Measurements from ENCODE around the gene ATP6V1F.

Gene ATP6V1F

DNA sequence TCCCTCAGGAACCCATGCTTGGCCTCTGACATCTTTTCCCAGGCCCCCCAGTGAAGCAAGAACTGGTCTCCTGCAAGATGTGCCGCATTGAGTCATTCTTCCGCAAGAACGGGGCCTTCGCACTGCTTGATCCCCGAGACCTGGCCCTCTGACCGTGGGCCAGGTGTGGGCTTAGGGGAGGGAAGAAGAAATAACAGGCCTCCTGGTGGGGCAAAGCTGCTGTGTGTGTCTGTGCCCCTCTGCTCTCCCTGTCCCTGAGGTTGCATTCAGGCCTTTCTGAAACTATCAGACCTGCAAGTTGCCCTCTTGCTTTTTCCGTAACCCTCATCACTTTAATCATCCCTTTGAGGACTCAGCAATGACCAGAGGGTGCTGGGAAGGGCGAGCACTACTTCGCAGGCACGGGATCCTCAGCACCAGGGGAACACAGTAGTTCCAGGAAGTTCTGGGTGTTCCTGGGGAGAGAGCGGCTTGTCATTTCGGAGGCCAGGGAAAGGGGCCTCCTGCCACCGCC is 6.0 kb downstream of the ATP6V1F start:
- Histone ChIP-seq H3K27ac (ENCODE audit: insufficient read depth, low read length, poor library complexity, severe bottlenecking) (no peak overlapping the region), H3K4me3 (ENCODE audit: insufficient read depth, low read depth, low read length, poor library complexity, severe bottlenecking) (peak overlapping the region; percentile 74), H3K9me3 (ENCODE audit: control insufficient read depth, low read length) (no peaks in the 10 kb centered on the region), H3K27me3 (replicated peaks; ENCODE audit: control insufficient read depth, insufficient read depth, low read length, poor library complexity, severe bottlenecking) (no peaks in the 10 kb centered on the region), H3K36me3 (ENCODE audit: control insufficient read depth, insufficient read depth, low read length) (peaks cover 10% of the 10 kb centered on the region), H3K4me1 (ENCODE audit: control insufficient read depth, insufficient read depth, low read length, poor library complexity, severe bottlenecking) (peaks cover 8% of the 10 kb centered on the region)
- no peak for DNase-seq

DNA sequence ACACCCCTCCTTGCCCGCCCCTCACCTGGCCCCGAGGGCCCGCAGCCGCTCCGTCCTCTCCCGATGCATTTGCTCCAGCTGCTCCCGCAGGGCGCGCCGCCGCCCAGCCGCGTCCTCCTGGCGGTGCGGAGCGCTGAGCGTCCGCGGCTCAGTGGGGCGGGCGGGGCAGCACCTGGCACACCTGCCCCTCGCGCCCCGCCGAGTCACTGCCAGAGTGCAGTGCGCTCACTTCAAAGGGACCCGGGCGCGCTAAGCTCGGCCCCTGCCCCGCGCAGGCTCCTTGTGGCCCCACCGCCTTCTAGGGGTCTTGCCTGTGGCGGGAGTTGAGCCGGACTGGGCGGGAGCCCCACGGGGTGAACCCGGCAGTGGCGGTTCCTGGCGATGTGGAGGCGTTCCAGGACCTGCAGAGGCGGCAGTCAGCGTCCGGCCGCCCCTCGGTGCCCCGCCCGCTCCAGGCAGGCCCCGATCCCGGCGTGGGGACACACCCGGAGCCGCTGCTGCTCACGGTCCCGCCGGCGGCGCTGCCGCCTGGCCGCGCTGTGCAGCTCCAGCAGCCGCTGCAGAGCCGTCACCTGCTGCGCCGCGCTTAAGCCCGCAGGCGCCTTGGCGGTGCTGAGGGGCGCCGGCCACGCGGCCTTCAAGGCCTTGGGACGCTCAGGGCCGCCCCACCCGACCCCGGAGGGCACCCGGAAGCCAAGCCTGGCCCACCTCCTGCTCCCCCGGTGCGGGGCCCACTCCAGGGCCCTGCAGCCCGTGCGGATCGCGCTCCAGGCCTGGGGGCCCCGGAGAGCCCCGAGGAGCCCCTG is 6.7 kb downstream of the ATP6V1F start:
- no peaks in the 10 kb centered on the region for H3K27me3 ChIP-seq (replicated peaks; ENCODE audit: control insufficient read depth, insufficient read depth, low read length, poor library complexity, severe bottlenecking)
- H3K36me3 ChIP-seq (ENCODE audit: control insufficient read depth, insufficient read depth, low read length) = peaks cover 10% of the 10 kb centered on the region
- no peak overlapping the region for H3K27ac ChIP-seq (ENCODE audit: insufficient read depth, low read length, poor library complexity, severe bottlenecking)
- peak overlapping the region; percentile 74 for H3K4me3 ChIP-seq (ENCODE audit: insufficient read depth, low read depth, low read length, poor library complexity, severe bottlenecking)
- peak in 2 of 3 donors; percentile 9 to 25 for DNase-seq
- H3K4me1 ChIP-seq (ENCODE audit: control insufficient read depth, insufficient read depth, low read length, poor library complexity, severe bottlenecking) = peaks cover 5% of the 10 kb centered on the region
- H3K9me3 ChIP-seq (ENCODE audit: control insufficient read depth, low read length) = no peaks in the 10 kb centered on the region

DNA sequence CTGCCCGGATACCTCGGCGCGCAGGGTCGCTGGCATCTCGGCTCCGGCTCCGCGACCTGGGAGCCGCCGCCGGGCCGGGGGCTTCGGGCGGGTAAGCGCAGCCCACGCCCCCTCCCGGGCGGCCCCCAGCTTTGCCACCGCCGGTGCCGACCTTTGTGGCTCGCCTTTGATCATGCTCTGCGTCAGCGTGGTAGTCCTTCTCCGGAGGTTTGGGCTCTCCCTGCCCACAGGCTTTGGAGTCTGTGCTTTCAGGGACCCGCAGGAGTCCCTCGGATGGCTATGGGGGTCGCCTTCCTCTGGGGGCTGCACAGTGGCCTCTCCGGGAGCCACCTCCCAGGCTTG is 7.3 kb downstream of the ATP6V1F start:
- Histone ChIP-seq H3K4me3 (ENCODE audit: insufficient read depth, low read depth, low read length, poor library complexity, severe bottlenecking) (peak overlapping the region; percentile 74), H3K9me3 (ENCODE audit: control insufficient read depth, low read length) (no peaks in the 10 kb centered on the region), H3K27ac (ENCODE audit: insufficient read depth, low read length, poor library complexity, severe bottlenecking) (no peak overlapping the region), H3K27me3 (replicated peaks; ENCODE audit: control insufficient read depth, insufficient read depth, low read length, poor library complexity, severe bottlenecking) (no peaks in the 10 kb centered on the region), H3K4me1 (ENCODE audit: control insufficient read depth, insufficient read depth, low read length, poor library complexity, severe bottlenecking) (peaks cover 5% of the 10 kb centered on the region), H3K36me3 (ENCODE audit: control insufficient read depth, insufficient read depth, low read length) (peaks cover 9% of the 10 kb centered on the region)
- DNase-seq = no peak

DNA sequence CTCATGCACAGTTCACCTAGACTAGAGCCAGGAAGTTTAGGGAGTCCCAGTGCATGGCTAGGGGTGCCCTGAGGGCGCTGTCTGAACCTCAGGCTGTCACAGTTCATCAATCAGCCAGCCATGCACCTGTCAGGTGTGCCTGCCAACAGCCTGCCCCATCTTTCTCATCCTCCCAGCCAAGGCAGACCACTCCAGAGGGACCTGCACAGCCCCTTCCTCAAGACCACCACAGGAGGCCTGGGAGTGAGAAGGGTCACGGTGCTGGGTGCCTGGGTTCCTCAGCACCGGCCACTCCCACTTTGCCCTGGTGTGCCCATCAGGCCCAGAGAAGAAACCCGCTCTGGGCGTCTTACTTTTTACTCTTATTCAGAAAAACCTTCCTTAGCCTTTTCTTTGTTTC is 8.4 kb downstream of the ATP6V1F start:
- no peaks in the 10 kb centered on the region for H3K9me3 ChIP-seq (ENCODE audit: control insufficient read depth, low read length)
- H3K36me3 ChIP-seq (ENCODE audit: control insufficient read depth, insufficient read depth, low read length) = no peaks in the 10 kb centered on the region
- no peak overlapping the region for H3K27ac ChIP-seq (ENCODE audit: insufficient read depth, low read length, poor library complexity, severe bottlenecking)
- no peak for DNase-seq
- H3K4me1 ChIP-seq (ENCODE audit: control insufficient read depth, insufficient read depth, low read length, poor library complexity, severe bottlenecking) = peaks cover 5% of the 10 kb centered on the region
- H3K27me3 ChIP-seq (replicated peaks; ENCODE audit: control insufficient read depth, insufficient read depth, low read length, poor library complexity, severe bottlenecking) = no peaks in the 10 kb centered on the region
- H3K4me3 ChIP-seq (ENCODE audit: insufficient read depth, low read depth, low read length, poor library complexity, severe bottlenecking) = no peak overlapping the region

DNA sequence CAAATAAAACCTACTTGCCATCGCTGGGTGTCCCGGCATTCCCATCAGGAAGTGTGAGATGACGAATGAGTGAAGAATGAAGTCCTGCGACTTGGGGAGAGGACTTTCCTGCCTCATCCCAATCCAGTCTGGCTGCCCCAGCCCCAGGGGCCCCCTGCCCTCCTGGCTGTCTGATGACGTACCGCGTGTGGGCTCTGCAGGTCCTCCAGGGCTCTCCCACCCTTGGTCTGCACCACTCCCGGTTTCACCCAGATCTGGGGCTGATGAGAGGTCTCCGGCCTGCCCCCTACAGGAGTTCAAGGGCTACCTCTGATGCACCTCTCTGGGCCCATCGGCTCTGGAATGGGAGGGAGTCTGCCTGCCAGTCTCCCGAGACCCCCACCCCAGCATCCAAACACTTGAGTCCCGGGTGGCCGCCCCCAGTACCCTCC is 9.8 kb downstream of the ATP6V1F start:
- DNase-seq = no peak
- Histone ChIP-seq H3K27me3 (replicated peaks; ENCODE audit: control insufficient read depth, insufficient read depth, low read length, poor library complexity, severe bottlenecking) (no peaks in the 10 kb centered on the region), H3K4me1 (ENCODE audit: control insufficient read depth, insufficient read depth, low read length, poor library complexity, severe bottlenecking) (peaks cover 5% of the 10 kb centered on the region), H3K4me3 (ENCODE audit: insufficient read depth, low read depth, low read length, poor library complexity, severe bottlenecking) (no peak overlapping the region), H3K36me3 (ENCODE audit: control insufficient read depth, insufficient read depth, low read length) (no peaks in the 10 kb centered on the region), H3K27ac (ENCODE audit: insufficient read depth, low read length, poor library complexity, severe bottlenecking) (no peak overlapping the region), H3K9me3 (ENCODE audit: control insufficient read depth, low read length) (no peaks in the 10 kb centered on the region)

DNA sequence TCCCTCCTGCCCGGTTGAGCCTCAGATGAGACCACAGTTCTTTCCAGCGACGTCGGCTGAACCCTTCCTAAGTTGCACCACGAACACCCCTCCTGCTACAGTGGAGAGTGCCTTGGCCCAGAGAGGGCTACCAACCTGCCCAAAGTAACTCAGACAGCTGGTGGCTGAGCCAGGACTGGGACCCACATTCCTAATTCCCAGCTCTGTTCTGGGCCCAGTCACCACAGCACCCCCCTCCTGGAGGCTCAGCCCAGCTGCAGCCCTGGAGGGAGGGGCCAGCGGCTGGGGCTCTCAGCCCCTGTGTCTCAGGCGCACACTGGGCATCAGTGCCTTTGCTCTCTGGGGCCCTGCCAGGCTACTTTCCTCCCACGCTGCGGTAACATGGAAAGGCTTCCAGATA is 10.6 kb downstream of the ATP6V1F start:
- Histone ChIP-seq H3K4me1 (ENCODE audit: control insufficient read depth, insufficient read depth, low read length, poor library complexity, severe bottlenecking) (peaks cover 5% of the 10 kb centered on the region), H3K36me3 (ENCODE audit: control insufficient read depth, insufficient read depth, low read length) (no peaks in the 10 kb centered on the region), H3K9me3 (ENCODE audit: control insufficient read depth, low read length) (no peaks in the 10 kb centered on the region), H3K4me3 (ENCODE audit: insufficient read depth, low read depth, low read length, poor library complexity, severe bottlenecking) (no peak overlapping the region), H3K27ac (ENCODE audit: insufficient read depth, low read length, poor library complexity, severe bottlenecking) (no peak overlapping the region), H3K27me3 (replicated peaks; ENCODE audit: control insufficient read depth, insufficient read depth, low read length, poor library complexity, severe bottlenecking) (no peaks in the 10 kb centered on the region)
- no peak for DNase-seq

DNA sequence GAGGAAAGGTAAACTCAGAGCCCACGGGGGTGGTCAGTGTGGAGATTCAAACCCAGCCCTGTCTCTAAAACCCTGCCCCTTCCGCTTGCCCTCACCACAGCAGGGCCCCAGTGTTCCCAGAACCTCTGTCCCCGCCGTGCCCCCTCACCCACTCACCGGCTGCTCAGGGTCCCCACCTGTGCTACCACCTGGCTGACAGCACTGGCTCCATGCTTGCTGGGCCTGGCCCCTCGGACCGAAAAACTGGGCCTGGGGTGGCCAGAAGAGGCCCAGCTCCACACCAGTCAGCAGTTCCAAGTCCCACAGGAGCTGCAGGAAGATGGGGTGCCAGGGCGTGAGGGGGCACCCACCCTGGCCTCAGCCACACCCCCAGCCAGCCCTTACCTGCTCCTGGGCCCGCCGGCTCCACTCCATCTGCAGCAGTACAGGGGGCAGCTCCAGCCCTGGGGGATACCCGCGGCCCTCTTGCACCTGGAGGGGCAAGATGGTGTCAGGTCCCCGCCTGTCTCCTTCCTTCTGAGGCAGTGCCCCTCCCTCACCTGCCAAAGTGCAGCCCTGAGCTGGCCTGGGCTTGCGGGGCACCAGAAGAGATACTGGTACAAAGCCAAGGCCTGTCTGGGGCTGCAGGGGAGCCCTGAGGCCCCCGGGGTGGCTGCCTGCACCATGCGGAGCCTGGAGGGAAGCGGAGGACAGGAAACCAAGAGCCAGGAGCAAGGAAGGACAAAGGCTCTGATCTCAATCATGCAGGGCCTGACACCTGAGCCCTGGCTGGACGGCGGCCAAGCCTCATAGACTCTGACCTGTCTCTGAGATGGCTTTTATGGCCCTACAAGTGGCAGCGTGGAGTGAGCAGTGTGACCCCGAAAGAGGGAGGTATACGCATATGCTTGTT is 11.7 kb downstream of the ATP6V1F start:
- no peaks in the 10 kb centered on the region for H3K27me3 ChIP-seq (replicated peaks; ENCODE audit: control insufficient read depth, insufficient read depth, low read length, poor library complexity, severe bottlenecking)
- H3K36me3 ChIP-seq (ENCODE audit: control insufficient read depth, insufficient read depth, low read length) = no peaks in the 10 kb centered on the region
- H3K4me1 ChIP-seq (ENCODE audit: control insufficient read depth, insufficient read depth, low read length, poor library complexity, severe bottlenecking) = no peaks in the 10 kb centered on the region
- H3K4me3 ChIP-seq (ENCODE audit: insufficient read depth, low read depth, low read length, poor library complexity, severe bottlenecking) = no peak overlapping the region
- H3K9me3 ChIP-seq (ENCODE audit: control insufficient read depth, low read length) = no peaks in the 10 kb centered on the region
- DNase-seq = no peak
- no peak overlapping the region for H3K27ac ChIP-seq (ENCODE audit: insufficient read depth, low read length, poor library complexity, severe bottlenecking)

DNA sequence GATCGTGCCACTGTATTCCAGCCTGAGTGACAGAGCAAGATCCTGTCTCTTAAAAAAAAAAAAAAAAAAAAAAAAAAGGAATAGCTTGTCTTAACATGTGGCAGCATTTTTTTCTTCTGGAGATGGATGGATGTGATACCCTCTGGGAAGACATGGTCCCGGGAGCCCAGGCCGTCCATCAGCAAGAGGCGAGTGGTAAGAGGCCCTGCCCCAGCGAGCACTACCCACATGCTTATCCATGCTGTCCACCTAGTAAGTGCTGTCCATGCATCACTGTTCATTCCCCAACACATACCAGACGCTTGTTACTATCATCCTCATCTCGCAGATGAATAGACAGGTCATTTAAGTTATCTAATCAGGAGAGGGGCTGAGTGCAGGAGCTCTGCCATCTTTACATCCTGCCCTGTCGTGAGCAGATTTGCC is 12.9 kb downstream of the ATP6V1F start:
- Histone ChIP-seq H3K4me3 (ENCODE audit: insufficient read depth, low read depth, low read length, poor library complexity, severe bottlenecking) (no peak overlapping the region), H3K27me3 (replicated peaks; ENCODE audit: control insufficient read depth, insufficient read depth, low read length, poor library complexity, severe bottlenecking) (no peaks in the 10 kb centered on the region), H3K4me1 (ENCODE audit: control insufficient read depth, insufficient read depth, low read length, poor library complexity, severe bottlenecking) (no peaks in the 10 kb centered on the region), H3K9me3 (ENCODE audit: control insufficient read depth, low read length) (no peaks in the 10 kb centered on the region), H3K36me3 (ENCODE audit: control insufficient read depth, insufficient read depth, low read length) (no peaks in the 10 kb centered on the region), H3K27ac (ENCODE audit: insufficient read depth, low read length, poor library complexity, severe bottlenecking) (no peak overlapping the region)
- DNase-seq = no peak

DNA sequence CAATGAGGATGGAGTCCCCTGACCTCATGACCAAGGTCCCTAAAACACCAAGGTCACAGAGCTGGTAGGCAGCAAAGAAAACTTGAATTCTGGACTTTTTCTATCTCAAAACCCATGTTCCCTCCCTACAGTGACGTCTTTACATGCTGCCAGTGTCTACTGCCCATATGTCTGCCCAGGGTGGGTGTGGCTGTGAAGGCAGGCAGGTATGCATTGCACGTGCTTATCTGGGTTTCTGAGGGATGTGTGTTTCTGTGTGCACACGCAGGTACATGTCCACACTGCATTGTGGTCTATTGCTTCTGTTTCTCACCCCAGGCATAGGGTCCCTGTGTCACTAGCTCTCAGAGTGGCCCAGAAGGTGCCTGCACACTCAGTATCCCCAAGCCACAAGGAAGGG is 13.5 kb downstream of the ATP6V1F start:
- Histone ChIP-seq H3K9me3 (ENCODE audit: control insufficient read depth, low read length) (no peaks in the 10 kb centered on the region), H3K36me3 (ENCODE audit: control insufficient read depth, insufficient read depth, low read length) (no peaks in the 10 kb centered on the region), H3K27me3 (replicated peaks; ENCODE audit: control insufficient read depth, insufficient read depth, low read length, poor library complexity, severe bottlenecking) (no peaks in the 10 kb centered on the region), H3K4me1 (ENCODE audit: control insufficient read depth, insufficient read depth, low read length, poor library complexity, severe bottlenecking) (no peaks in the 10 kb centered on the region), H3K4me3 (ENCODE audit: insufficient read depth, low read depth, low read length, poor library complexity, severe bottlenecking) (no peak overlapping the region), H3K27ac (ENCODE audit: insufficient read depth, low read length, poor library complexity, severe bottlenecking) (no peak overlapping the region)
- no peak for DNase-seq

DNA sequence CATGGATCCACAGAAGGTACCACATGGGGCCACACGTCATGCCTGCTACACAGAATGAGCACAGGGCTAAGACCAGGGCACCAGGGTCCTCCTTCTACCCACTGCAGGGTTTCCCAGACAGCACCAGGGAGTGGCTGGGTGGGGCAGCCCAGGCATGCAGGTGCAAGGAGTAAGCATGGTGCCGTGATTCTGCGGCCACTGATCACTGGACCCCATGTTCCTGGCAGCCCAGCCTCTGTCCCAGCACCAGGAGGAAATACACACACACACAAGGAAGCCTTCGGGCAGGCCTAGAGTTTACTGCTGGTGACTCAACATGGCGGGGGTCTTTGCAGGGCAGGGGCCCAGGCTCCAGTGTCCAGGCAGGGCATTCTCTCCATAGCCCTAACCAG is 13.9 kb downstream of the ATP6V1F start:
- H3K4me1 ChIP-seq (ENCODE audit: control insufficient read depth, insufficient read depth, low read length, poor library complexity, severe bottlenecking) = no peaks in the 10 kb centered on the region
- no peaks in the 10 kb centered on the region for H3K36me3 ChIP-seq (ENCODE audit: control insufficient read depth, insufficient read depth, low read length)
- no peaks in the 10 kb centered on the region for H3K27me3 ChIP-seq (replicated peaks; ENCODE audit: control insufficient read depth, insufficient read depth, low read length, poor library complexity, severe bottlenecking)
- no peak for DNase-seq
- no peak overlapping the region for H3K4me3 ChIP-seq (ENCODE audit: insufficient read depth, low read depth, low read length, poor library complexity, severe bottlenecking)
- H3K27ac ChIP-seq (ENCODE audit: insufficient read depth, low read length, poor library complexity, severe bottlenecking) = no peak overlapping the region
- no peaks in the 10 kb centered on the region for H3K9me3 ChIP-seq (ENCODE audit: control insufficient read depth, low read length)

All from effector memory CD4-positive, alpha-beta T cell (primary cell).